Endothelial cell of hepatic sinusoid (primary cell): Measurements from ENCODE around the gene DNAH10.

Experiments used
- in situ Hi-C: cut with HindIII; loops from 2 replicates; pipeline ENCODE4 v1.10.0; 2017; ENCODE audit warnings: low sequenced_read_pairs

DNAH10 gene

DNA sequence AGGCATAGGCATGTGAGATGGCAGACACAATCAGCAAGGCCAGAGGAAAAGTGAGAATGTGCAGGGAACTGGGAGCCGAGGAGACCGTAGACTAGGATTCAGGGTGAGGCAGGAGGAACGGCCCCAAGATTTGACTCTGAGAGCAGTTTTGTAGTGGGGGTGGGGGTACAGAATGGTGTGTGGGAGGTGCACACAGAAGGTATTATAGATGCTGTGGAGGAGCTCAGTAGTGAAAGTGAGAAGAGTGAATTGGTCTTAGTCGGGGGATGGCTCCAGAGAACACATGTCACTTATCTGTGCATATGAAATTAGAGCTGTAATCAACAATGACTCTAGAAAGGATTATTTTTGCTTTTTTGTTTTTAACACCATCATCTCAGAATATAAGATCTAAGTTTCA is 222.8 kb downstream of the DNAH10 start:
- in situ Hi-C loops: loop anchor here (5.0 kb wide), 1 partner anchor 83 kb away; no protein-coding TSS in a partner anchor
